Medulla oblongata (tissue), 1 donor: Measurements from ENCODE around the gene INSYN2A.
A peak's percentile ranks its signal among the peaks of the same experiment; 100 is the strongest.

Experiments
- DNase-seq: peaks from one replicate; pipeline ENCODE4 v3.0.0-alpha.2; 2015; ENCODE audit errors: extremely low spot score

INSYN2A gene

GRCh38 chr10:127195571-127196281 is 665 bp downstream of the INSYN2A start:
- DNase-seq: no peak

- DNase-seq: no peak
Observed at GRCh38 chr10:127195041-127195506, 1.3 kb downstream of the INSYN2A start.

- no peak for DNase-seq
Observed at GRCh38 chr10:127194599-127194998, 1.8 kb downstream of the INSYN2A start.

GRCh38 chr10:127194111-127194510 is 2.3 kb downstream of the INSYN2A start:
- DNase-seq: no peak

GRCh38 chr10:127193125-127193524 is 3.3 kb downstream of the INSYN2A start:
- DNase-seq: no peak

- no peak for DNase-seq
Observed at GRCh38 chr10:127190427-127190826, 6.0 kb downstream of the INSYN2A start.

- no peak for DNase-seq
Observed at GRCh38 chr10:127189226-127189625, 7.2 kb downstream of the INSYN2A start.

- DNase-seq: no peak
Observed at GRCh38 chr10:127186813-127187212, 9.6 kb downstream of the INSYN2A start.

GRCh38 chr10:127184582-127184981 is 11.8 kb downstream of the INSYN2A start:
- DNase-seq: no peak

- no peak for DNase-seq
Observed at GRCh38 chr10:127182161-127182560, 14.2 kb downstream of the INSYN2A start.

GRCh38 chr10:127179612-127180250 is 16.7 kb downstream of the INSYN2A start:
- DNase-seq: no peak

- no peak for DNase-seq
Observed at GRCh38 chr10:127176649-127177048, 19.7 kb downstream of the INSYN2A start.

- DNase-seq: no peak
Observed at GRCh38 chr10:127175357-127176110, 20.9 kb downstream of the INSYN2A start.

GRCh38 chr10:127174866-127175265 is 21.5 kb downstream of the INSYN2A start:
- no peak for DNase-seq

- peak; percentile 79 for DNase-seq
Observed at GRCh38 chr10:127168261-127168660, 28.1 kb downstream of the INSYN2A start.

- no peak for DNase-seq
Observed at GRCh38 chr10:127162841-127163240, 33.5 kb downstream of the INSYN2A start.

- no peak for DNase-seq
Observed at GRCh38 chr10:127161482-127161881, 34.9 kb downstream of the INSYN2A start.

- no peak for DNase-seq
Observed at GRCh38 chr10:127159648-127160245, 36.6 kb downstream of the INSYN2A start.

GRCh38 chr10:127158662-127159061 is 37.7 kb downstream of the INSYN2A start:
- no peak for DNase-seq

GRCh38 chr10:127157506-127158200 is 38.7 kb downstream of the INSYN2A start:
- no peak for DNase-seq

GRCh38 chr10:127157089-127157488 is 39.3 kb downstream of the INSYN2A start:
- DNase-seq: no peak
